GM12873 (cell line): ENCODE measurements around the gene MTHFD2L.

ENCODE experiments used
- TF ChIP-seq, protein P1 (sequence below): IDR thresholded peaks from 2 replicates; pipeline ENCODE4 v1.5.1; 2012; ENCODE audit warnings: low read depth, mild to moderate bottlenecking, moderate library complexity, low read length, control low read depth; ENCODE audit not compliant: insufficient read depth; ENCODE audit errors: missing control alignments

The MTHFD2L gene

DNA sequence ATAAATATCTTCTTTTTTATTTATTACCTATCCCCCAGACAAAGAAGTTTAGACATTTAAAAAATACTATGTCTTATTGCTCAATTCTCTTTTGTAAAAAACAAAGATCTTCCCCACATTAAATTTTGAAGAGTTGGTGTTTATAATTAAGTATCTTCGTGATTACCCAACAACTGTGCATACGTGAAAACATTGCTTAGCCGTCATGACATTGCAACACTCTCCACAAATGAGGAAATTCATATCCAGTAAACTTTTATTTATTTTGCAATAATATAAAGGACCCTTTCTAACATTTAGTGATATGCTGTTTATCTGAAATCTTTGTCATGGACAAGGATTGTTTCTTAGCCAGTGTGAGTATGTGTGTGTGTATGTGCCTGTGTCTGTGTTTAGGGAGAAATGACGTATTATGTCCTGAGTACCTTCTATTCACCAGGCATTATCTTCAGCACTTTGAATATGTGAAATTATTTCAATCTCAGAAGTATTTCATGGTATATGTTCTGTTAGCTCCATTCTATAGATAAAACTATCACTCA is 180.9 kb downstream of the MTHFD2L start:
- TF ChIP-seq, protein P1, sequence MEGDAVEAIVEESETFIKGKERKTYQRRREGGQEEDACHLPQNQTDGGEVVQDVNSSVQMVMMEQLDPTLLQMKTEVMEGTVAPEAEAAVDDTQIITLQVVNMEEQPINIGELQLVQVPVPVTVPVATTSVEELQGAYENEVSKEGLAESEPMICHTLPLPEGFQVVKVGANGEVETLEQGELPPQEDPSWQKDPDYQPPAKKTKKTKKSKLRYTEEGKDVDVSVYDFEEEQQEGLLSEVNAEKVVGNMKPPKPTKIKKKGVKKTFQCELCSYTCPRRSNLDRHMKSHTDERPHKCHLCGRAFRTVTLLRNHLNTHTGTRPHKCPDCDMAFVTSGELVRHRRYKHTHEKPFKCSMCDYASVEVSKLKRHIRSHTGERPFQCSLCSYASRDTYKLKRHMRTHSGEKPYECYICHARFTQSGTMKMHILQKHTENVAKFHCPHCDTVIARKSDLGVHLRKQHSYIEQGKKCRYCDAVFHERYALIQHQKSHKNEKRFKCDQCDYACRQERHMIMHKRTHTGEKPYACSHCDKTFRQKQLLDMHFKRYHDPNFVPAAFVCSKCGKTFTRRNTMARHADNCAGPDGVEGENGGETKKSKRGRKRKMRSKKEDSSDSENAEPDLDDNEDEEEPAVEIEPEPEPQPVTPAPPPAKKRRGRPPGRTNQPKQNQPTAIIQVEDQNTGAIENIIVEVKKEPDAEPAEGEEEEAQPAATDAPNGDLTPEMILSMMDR = no peak

DNA sequence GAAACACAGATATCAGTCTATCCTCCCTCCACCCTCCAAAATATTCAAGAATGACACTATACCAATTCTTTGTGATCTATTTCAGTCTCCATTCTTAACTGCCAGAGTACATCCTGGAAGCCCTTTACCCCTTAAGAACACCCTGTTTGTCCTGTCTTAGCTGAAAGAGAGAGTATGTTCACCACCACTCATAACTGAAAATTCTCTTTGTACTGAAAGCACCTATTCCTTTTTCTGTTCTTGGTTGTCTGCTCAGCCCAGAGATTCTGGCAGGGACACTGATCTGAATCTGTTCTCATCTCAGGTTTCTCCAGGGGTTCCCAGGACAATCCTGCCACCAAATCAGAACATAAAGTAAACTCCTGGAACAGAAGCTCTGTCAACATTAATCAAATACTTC is 181.6 kb downstream of the MTHFD2L start:
- TF ChIP-seq, protein P1 = no peak

DNA sequence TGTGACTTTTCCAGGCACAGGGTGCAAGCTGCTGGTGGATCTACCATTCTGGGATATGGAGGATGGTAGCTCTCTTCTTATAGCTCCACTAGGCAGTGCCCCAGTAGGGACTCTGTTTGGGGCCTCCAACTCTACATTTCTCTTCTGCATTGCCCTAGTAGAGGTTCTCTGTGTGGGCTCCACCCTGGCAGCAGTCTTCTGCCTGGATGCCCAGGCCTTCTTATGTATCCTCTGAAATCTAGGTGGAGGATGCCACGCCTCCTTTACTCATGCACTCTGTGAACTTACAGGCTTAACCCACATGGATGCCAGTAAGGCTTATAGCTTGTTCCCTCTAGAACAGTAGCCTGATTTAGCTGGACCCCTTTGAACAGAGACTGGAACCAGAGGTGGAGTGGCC is 186.1 kb downstream of the MTHFD2L start:
- TF ChIP-seq, protein P1 = no peak
